HepG2 (cell line): ENCODE results near the gene HPS3. TPM values are rescaled to one million over a fixed set of nuclear protein-coding genes. Genes with fewer than 3 reads are reported as not detected.

Source experiments
- ATM ChIP-seq: fragments of 450-650 bp; IDR thresholded peaks from 2 replicates; pipeline ENCODE4 v1.7.1; 2017; ENCODE audit warnings: mild to moderate bottlenecking, borderline replicate concordance
- BCL3 ChIP-seq: sonication (generic); formaldehyde crosslinking; IDR thresholded peaks from 2 replicates; pipeline ENCODE4 v1.5.1; 2020; ENCODE audit warnings: mild to moderate bottlenecking, missing genetic modification reagents, moderate library complexity
- CBFB ChIP-seq: sonication (generic); formaldehyde crosslinking; IDR thresholded peaks from 2 replicates; pipeline ENCODE4 v1.4.0; 2020; ENCODE audit warnings: missing genetic modification reagents
- MED1 ChIP-seq: sonication (generic); formaldehyde crosslinking; IDR thresholded peaks from 2 replicates; pipeline ENCODE4 v1.4.0; 2020; ENCODE audit warnings: missing genetic modification reagents
- POGK ChIP-seq: sonication (generic); formaldehyde crosslinking; conservative IDR thresholded peaks from 2 replicates; pipeline ENCODE4 v1.8.0; 2022; ENCODE audit warnings: mild to moderate bottlenecking, moderate library complexity, missing genetic modification reagents
- TFE3 ChIP-seq: IDR thresholded peaks from 2 replicates; pipeline ENCODE4 v1.6.1; 2016
- USF2 ChIP-seq, 2 experiments: sonication (generic) in 1 of 2; formaldehyde crosslinking in 1 of 2; IDR thresholded peaks; 2 replicates each; pipeline versions ENCODE4 v1.5.1 to v1.6.1; 2011 to 2020; ENCODE audit warnings: borderline replicate concordance in 1 of 2, low read depth in 1 of 2, low read length in 1 of 2, mild to moderate bottlenecking in 1 of 2, missing genetic modification reagents in 1 of 2, moderate library complexity in 1 of 2
- ZNF407 ChIP-seq: sonication (generic); formaldehyde crosslinking; IDR thresholded peaks from one replicate; pipeline ENCODE4 v1.5.1; 2020; ENCODE audit warnings: mild to moderate bottlenecking, missing genetic modification reagents; ENCODE audit errors: not compliant biosample characterization
- ZNF543 ChIP-seq: sonication (generic); formaldehyde crosslinking; IDR thresholded peaks from 2 replicates; pipeline ENCODE4 v1.4.0; 2020; ENCODE audit warnings: mild to moderate bottlenecking, missing genetic modification reagents
- ZNF589 ChIP-seq: sonication (generic); formaldehyde crosslinking; conservative IDR thresholded peaks from 2 replicates; pipeline ENCODE4 v1.8.0; 2022; ENCODE audit warnings: mild to moderate bottlenecking, moderate library complexity, missing genetic modification reagents
- ZSCAN12 ChIP-seq: sonication (generic); formaldehyde crosslinking; IDR thresholded peaks from 2 replicates; pipeline ENCODE4 v1.9.0; 2021; ENCODE audit warnings: mild to moderate bottlenecking, missing genetic modification reagents
- polyA plus RNA-seq, 8 experiments: library from polyadenylated mRNA; depleted of rRNA in 3 of 8; stranded (reverse) in 7 of 8; unstranded in 1 of 8; fragments of >200 nt; fragmentation: Illumina TruSeq in 4 of 8; extraction: Trizol in 4 of 8; gene quantifications; 2 replicates each; pipeline versions ENCODE4 v1.2.1 to v1.2.3, GENCODE V29; 2011 to 2016; ENCODE audit warnings: low read depth in 4 of 8, missing spikeins in 1 of 8, mixed read lengths in 1 of 8; ENCODE audit not compliant: insufficient read depth in 1 of 8
- total RNA-seq, 5 experiments: library from RNA; depleted of rRNA; stranded (reverse); fragments of >200 nt; fragmentation: Illumina TruSeq; extraction: Trizol; gene quantifications; 2 replicates each; pipeline ENCODE4 v1.2.3, GENCODE V29; 2016; ENCODE audit warnings: low read depth in 1 of 5

HPS3 gene
- total and polyA plus RNA-seq, 2 of the 13 experiments (the other 11 are each of a cell fraction or from before 2014, with no cell fraction given), result 9.5 to 18.9 TPM

- TF ChIP-seq POGK (CRISPR knock-in tag) (no peak; the same call in 1 of the 2 replicates), ZSCAN12 (no peak), ZNF407 (peak; percentile 89), TFE3 (peak; percentile 69), CBFB (CRISPR knock-in tag) (0 out of 2 replicates have a peak, but pooled peaks have one; percentile 36), ZNF543 (CRISPR knock-in tag) (0 out of 2 replicates have a peak, but pooled peaks have one; percentile 43), ZNF589 (peak; percentile 87; the same call in 1 of the 2 replicates), BCL3 (peak; percentile 88; the same call in 1 of the 2 replicates), USF2 (IDR thresholded peaks at IDR 0.05; ENCODE audit: low read depth, low read length) (no peak), USF2 (CRISPR knock-in tag; IDR thresholded peaks at IDR 0.05; ENCODE audit: borderline replicate concordance) (no peak), ATM (no peak), MED1 (CRISPR knock-in tag) (peak; percentile 69)
Observed at GRCh38 chr3:149086232-149086988, 43.0 kb upstream of the HPS3 start, which contains the start of gene HLTF (continued).
